ENCODE data around the gene GREB1L.
A peak's percentile ranks its signal among the peaks of the same experiment; 100 is the strongest.

The GREB1L gene

GRCh38 chr18:21448299-21448698 is 206.3 kb downstream of the GREB1L start:
- TF ChIP-seq, protein P1, sequence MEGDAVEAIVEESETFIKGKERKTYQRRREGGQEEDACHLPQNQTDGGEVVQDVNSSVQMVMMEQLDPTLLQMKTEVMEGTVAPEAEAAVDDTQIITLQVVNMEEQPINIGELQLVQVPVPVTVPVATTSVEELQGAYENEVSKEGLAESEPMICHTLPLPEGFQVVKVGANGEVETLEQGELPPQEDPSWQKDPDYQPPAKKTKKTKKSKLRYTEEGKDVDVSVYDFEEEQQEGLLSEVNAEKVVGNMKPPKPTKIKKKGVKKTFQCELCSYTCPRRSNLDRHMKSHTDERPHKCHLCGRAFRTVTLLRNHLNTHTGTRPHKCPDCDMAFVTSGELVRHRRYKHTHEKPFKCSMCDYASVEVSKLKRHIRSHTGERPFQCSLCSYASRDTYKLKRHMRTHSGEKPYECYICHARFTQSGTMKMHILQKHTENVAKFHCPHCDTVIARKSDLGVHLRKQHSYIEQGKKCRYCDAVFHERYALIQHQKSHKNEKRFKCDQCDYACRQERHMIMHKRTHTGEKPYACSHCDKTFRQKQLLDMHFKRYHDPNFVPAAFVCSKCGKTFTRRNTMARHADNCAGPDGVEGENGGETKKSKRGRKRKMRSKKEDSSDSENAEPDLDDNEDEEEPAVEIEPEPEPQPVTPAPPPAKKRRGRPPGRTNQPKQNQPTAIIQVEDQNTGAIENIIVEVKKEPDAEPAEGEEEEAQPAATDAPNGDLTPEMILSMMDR (IDR thresholded peaks at IDR 0.05; ENCODE audit: unreplicated experiment in 3 of 3) = no peak
- Mint-ChIP-seq H3K27ac (no peak overlapping the region), H3K36me3 (ENCODE audit: low read depth) (no peaks in the 10 kb centered on the region), H3K4me1 (peaks cover 40% of the 10 kb centered on the region), H3K27me3 (ENCODE audit: low read depth) (no peaks in the 10 kb centered on the region), H3K9me3 (no peaks in the 10 kb centered on the region), H3K4me3 (no peak overlapping the region)

DNA sequence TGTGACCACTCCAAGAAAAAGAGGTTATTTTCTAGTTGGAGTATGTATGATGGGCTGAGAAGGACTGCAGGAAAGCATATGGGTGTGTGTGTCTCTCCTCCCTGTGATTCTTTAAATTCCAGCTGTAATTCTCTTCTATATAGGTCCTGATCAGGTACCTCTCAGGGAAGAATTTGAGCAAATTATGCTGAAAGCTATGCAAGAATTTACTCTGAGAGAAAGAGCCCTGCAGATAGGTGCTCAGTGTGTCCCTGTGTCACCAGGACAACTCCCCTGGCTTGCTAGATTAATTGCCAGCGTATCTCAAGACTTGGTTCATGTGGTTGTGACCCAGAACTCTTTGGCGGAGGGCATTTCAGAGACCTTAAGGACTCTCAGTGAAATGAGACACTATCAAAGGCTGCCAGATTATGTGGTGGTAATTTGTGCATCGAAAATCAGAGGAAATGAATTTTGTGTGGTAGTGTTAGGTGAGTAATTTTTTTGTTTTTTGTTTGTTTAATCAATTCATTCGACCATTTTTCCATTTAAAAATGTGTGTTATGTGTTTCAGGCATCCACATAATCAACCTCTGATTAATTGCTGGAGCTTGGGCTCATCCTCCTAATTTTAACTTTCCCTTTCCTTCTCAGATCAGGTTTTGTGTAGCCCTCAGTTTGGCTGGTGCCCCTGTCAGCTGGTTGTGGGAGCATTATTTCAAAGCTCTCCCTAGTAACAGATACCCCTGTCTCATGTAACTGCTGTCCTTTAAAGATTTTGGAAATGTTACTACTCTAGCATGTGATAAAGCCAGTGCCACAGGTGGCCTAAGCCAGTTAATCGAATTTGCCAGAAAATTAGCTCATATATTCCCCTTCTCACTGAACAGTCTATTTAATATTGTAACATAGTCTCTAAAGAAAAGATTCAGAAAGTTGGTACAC is 207.6 kb downstream of the GREB1L start:
- Mint-ChIP-seq H3K27ac (peak overlapping the region in 2 of 3 experiments; percentile 31 to 64), H3K36me3 (ENCODE audit: low read depth) (no peaks in the 10 kb centered on the region), H3K27me3 (ENCODE audit: low read depth) (no peaks in the 10 kb centered on the region), H3K9me3 (no peaks in the 10 kb centered on the region), H3K4me3 (peak overlapping the region in 1 of 3 experiments; percentile 2), H3K4me1 (peaks cover 40% of the 10 kb centered on the region)
- TF ChIP-seq, protein P1 (IDR thresholded peaks at IDR 0.05; ENCODE audit: unreplicated experiment in 3 of 3) = no peak

DNA sequence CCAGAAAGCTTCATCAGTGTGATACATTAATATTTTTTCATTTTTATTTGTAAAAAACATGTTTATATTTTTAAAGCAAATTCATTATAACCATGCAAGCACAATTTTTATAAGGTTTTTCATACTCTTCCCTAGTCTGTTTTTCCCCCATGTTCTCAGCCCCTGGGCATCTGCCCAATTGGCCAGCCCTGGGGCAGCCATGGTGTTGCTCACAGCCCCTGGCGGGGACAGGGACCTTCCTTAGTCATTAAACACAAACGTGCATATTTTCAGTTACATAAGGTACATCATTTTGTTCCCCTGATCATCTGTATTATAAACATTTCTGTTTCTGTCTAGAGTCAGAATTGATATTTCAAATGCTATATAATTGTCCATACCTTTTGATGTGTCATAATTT is 208.5 kb downstream of the GREB1L start:
- H3K9me3 Mint-ChIP-seq = no peaks in the 10 kb centered on the region

DNA sequence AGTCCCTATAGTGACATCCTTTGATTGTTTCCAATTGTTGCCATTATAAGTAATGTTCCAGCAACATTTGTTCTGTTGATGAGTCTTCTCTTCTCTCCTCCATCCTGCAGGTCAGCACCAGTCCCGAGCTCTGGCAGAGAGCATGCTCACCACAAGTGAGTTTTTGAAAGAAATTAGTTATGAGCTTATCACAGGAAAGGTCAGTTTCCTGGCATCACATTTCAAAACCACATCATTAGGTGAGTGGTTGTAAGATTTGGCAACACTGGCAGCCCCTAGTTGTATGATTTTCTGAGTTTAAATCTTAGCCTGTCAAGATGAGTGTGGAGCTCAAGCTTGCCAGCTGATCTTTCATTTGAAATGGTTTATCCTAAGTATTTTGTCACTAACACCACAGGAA is 208.9 kb downstream of the GREB1L start:
- H3K27me3 Mint-ChIP-seq (ENCODE audit: low read depth) = no peaks in the 10 kb centered on the region
- no peaks in the 10 kb centered on the region for H3K36me3 Mint-ChIP-seq (ENCODE audit: low read depth)
- peaks cover 40% of the 10 kb centered on the region for H3K4me1 Mint-ChIP-seq
- TF ChIP-seq, protein P1 (IDR thresholded peaks at IDR 0.05; ENCODE audit: unreplicated experiment in 3 of 3) = no peak
- H3K27ac Mint-ChIP-seq = peak overlapping the region in 1 of 3 experiments; percentile 43
- H3K4me3 Mint-ChIP-seq = no peak overlapping the region
- no peaks in the 10 kb centered on the region for H3K9me3 Mint-ChIP-seq

More for the DNA sequence above, 208.5 kb downstream of the GREB1L start:
- H3K36me3 Mint-ChIP-seq (ENCODE audit: low read depth) = no peaks in the 10 kb centered on the region
- peaks cover 40% of the 10 kb centered on the region for H3K4me1 Mint-ChIP-seq
- no peaks in the 10 kb centered on the region for H3K27me3 Mint-ChIP-seq (ENCODE audit: low read depth)
- TF ChIP-seq, protein P1 (IDR thresholded peaks at IDR 0.05; ENCODE audit: unreplicated experiment in 3 of 3) = no peak
- no peak overlapping the region for H3K4me3 Mint-ChIP-seq
- peak overlapping the region in 1 of 3 experiments; percentile 43 for H3K27ac Mint-ChIP-seq

DNA sequence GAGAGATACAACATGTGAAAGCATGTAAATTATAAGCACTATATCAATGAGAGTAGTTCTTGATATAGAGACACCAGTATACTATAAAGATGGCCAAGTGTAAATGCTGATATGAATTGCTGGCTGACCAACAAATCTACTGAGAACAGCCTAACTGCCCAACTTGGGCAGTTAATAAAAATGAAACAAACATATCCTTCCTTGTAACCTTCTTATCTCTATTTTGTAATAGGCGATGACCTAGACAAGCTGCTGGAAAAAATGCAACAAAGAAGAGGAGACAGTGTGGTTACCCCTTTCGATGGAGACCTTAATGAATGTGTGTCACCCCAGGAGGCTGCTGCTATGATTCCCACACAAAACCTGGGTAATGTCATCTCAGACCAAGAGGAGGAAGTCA is 209.8 kb downstream of the GREB1L start:
- Mint-ChIP-seq H3K9me3 (no peaks in the 10 kb centered on the region), H3K4me1 (peaks cover 45% of the 10 kb centered on the region), H3K36me3 (ENCODE audit: low read depth) (no peaks in the 10 kb centered on the region), H3K4me3 (no peak overlapping the region), H3K27me3 (ENCODE audit: low read depth) (no peaks in the 10 kb centered on the region), H3K27ac (peak overlapping the region in 1 of 3 experiments; percentile 43)
- TF ChIP-seq, protein P1 (IDR thresholded peaks at IDR 0.05; ENCODE audit: unreplicated experiment in 3 of 3) = no peak
